ENCODE results near the gene SLC30A2.

SLC30A2 gene

DNA sequence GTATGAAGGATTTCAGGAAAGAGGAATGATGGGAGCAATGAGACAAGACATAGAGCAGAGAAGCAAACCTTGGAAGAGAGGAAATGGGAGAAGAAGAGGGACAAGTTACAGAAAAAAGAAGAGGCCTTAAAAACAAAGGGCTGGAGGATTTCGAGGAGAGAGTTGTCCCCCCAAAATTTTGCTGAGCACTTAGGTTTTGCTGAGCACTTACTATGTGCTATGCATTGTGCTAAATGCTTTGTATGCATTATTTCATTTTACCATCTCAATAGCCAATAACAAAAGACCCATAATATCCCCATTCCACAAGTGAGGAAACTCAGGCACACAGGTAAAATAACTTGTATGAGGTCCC lies 24.0 kb upstream of the SLC30A2 start:
- DNase-seq (ENCODE audit: low read depth): no peak

DNA sequence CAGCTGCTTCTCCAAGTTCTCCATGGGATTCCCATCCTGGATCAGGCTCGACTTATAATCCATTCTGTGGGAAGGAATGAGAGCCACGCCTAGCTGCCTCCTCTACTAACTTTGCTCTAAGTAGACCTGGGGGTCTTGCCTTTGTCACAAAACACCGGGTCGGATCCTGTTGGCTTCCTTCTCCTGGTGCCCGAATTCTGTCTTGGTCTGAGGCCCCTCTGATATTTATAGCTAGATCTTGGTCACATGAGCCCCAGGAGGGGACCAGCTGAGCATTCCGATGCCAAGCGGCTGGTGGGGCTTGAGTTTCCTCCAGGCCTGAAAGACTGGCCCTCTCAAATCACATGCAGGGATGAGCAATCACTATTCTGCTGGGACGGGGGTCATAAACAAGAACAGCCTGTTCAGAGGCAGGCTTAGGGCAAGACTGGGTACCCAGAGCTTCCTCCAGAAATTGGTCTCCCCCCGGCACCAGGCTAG lies 21.6 kb upstream of the SLC30A2 start, which contains the start of gene TRIM63:
Gene TRIM63 (minus strand): TSS at position 199 of the 480 bp plus-strand sequence. CDS start 136 bp downstream, at position 63.
- DNase-seq (ENCODE audit: low read depth): no peak

DNA sequence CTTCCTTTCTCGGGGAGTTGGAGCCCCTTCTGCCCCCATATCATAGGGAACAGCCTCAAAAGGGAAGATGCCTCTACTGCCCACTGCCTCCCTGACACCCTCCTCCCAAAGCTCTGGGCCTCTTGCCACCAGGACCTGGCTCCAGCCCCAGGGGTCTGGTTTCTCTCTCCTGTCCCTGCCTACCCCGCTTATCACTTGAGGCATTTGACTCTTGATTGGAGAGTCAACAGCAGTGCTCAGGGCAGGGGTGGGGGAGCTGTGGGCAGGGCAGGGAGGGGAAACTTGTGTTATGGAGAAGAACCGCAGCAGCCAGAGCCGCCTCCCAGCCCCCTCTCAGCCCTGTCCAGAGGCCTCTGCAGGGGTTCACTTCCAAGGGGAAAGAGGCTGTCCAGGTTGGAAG lies 20.9 kb upstream of the SLC30A2 start:
- DNase-seq (ENCODE audit: low read depth): no peak

DNA sequence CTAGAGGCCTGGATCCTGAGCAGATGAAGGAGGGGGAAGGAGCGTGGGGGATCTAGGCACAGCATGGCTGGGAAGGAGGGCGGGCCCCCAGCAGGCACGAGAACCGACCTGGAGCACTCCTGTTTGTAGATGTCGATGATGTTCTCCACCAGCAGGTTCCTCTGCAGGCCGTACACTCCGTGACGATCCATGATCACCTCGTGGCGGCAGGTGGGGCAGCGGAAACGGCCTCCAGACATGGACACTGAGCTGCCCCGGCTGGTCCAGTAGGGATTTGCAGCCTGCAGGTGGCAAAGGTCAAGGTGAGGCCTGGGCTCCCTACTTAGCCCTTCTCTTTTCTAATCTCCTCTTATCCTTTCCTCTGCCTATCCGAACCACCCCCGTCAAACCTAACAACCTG lies 20.2 kb upstream of the SLC30A2 start:
- DNase-seq (ENCODE audit: low read depth): no peak

DNA sequence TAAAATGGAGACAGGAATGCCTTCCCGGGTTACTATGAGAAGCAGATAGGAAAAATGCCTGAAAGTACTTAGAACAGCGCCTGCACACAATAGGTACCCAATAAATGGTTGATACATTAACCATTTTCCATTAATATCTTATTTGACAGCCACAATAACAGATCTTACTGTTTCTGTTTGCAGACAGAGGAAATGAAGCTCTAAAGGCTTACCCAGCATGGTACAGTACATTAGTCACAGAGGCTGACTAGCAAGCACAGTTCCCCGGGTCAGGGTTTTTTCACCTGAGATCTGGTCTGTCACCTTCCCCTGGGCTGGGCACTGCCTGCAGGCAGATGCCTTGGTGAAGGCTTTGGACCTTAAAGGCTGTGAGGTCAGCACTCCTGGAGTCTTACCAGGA lies 18.6 kb upstream of the SLC30A2 start:
- DNase-seq (ENCODE audit: low read depth): no peak

DNA sequence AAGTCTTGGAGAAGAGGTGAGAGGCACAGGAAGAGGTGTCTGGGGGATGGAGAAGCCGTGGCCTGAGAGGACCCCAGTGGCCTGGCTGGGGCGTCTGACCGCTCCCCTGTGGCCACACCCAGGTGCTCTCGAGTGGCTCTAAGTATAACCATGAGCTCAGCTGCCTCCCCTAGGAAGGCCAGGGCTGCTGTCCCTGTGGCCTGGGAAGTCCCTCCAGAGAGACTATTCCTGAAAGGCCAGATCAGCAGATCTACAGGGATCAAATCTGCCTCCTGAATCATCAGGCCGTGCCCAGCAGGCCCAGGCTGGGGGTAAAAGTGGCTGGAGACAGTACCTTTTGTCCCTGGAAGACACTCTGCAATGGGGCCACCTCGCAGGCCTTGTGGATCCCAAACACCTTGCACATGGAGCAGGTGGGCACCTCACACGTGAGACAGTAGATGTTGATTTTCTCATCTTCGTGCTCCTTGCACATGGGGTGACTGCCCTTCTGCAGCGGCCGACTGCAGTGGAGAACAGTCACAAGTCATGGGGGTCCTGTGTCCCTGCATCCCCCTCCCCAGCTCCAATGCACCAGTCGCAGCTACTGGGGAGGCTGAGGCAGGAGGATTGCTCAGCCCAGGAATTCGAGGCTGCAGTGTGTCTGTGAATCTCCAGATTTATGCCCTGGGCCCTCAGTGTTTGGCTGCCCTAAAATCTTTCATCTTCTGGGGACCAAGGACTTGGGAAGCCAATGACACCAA lies 15.1 kb upstream of the SLC30A2 start:
- DNase-seq (ENCODE audit: low read depth): no peak

DNA sequence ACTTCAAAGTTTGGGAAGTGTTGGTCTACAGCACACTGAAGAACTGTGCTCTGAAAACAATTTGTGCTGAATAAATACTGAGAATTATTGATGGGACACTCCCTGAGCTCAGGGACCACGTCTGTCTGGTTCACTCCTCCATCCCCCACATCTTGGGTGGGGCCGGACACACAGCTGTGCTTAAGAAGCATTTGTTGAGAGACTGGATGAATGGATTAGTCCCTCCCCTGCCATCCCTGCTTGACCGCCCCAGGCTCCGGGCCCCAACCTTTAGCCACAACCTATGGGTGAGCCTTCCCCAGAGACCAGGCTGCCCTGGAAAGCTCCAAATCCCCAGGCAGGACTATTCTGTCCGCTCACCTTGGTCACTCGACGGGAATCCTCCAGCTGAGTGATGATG lies 14.0 kb upstream of the SLC30A2 start:
- DNase-seq (ENCODE audit: low read depth): no peak

DNA sequence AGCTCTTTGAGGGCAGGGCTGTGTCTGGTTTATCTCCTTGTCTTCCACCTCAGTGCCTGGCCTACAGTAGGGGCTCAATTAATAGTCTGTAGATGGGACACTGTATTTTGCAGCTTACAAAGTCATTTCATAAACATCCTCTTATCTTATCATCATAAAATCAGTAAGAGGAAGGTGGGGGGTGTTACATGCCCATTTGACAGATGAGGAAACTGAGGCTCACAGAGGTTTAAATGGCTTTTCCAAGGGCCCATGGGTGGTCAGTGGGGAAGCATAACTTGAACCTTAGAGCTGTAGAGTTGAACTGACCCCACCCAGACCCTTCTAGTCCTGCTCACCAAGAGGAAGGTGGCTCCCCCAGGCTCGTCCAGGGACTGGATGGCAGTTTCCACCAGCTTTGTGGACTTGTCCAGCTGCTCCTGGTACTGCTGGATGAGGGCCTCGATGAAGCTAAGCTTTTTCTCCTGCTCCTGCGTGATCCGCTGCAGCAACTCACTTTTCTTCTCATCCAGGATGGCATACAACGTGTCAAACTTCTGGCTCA lies 12.2 kb upstream of the SLC30A2 start:
- no peak for DNase-seq (ENCODE audit: low read depth)

DNA sequence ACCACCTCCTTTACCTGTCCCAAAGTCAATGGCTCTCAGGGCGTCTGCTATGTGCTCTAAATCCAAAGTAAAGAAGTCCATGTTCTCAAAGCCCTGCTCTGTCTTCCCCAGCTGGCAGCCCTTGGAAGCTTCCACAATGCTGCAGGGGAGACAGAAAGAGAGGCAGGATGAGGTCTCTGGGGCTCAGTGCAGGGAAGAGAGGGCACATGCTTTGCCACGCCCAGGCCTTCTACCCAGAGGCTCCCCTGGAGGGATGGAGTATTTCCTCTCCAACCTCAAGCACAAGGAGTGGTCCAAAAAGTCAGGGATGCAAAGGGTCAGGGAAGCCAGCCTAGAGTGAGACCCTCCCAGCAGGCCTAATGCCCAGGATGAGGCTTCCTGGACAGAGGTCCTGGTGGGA lies 11.3 kb upstream of the SLC30A2 start:
- DNase-seq (ENCODE audit: low read depth): no peak

DNA sequence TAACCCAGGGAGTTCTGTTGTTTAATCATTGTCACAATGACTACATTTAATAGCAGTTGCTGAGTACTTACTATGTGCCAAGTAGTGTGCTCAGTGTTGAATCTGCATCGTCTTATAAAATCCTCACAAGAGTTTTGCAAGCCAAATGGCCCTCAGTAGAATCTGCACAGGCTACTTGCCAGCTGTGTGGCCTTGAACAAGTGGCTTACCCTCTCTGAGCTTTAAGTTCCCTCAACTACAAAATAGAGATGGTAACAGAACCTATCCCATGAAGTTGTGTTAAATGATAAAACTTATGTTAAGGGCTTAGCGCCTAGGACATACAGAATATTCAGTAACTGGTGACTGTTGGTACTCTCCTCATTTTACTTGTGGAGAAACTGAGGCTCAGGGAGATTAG lies 9.1 kb upstream of the SLC30A2 start:
- no peak for DNase-seq (ENCODE audit: low read depth)

DNA sequence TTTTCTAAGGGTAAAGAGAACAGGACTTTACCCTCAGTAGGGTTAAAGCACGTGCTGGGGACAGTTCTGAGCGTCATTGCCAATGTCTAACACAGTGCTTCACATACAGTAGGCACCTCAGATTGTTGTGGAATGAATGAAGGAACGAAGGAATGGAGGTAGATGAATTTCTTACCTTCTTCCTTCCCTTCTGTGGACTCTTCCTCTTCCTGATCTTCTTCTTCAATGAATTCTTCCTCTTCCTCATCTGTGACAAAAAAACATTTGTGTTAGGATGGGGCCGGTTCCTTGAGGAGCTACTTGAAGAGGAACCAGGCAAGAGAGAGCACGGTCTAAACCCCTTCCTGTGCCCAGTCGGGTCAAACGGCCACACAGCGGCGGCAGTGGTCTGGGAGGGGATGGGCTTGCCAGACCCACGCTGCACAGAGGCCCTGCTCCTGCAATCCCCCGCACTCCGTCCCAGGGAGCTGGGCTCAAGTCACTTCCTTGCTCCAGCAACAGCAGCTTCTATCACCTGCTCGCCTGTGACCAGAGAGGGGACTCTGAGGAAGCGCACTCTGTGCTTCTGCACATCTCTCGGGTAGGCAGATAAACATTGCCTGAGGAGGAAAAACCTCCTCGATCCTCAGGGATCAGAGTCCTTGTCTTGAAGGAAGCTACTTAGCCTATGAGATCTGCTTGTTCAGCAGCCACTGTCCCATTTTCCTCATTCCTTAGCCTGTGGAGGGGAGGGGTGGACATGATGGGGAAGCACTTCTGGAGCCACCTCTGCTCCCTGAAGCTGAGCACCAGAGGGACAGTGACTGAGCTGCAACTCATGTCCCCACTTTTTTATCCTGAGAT lies 8.0 kb upstream of the SLC30A2 start:
- no peak for DNase-seq (ENCODE audit: low read depth)

DNA sequence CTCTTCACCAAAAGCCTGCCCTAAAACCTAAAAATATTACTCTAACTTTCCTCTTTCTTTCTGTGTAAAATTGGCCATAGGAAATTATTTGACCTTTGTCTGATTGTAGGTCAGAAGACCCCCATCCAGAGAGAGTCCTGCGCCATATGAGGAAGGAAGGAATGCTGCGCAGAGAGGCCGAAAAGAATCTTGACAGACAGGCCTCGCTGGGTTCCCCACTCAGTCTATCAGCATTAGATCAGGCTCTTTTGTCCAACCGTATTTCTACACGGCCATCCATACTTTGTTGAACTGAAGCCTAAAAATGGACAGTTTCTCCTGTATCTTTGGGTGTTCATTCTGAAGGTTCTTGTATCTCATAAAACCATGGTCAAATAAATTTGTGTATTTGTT lies 4.3 kb upstream of the SLC30A2 start:
- no peak for DNase-seq (ENCODE audit: low read depth)

DNA sequence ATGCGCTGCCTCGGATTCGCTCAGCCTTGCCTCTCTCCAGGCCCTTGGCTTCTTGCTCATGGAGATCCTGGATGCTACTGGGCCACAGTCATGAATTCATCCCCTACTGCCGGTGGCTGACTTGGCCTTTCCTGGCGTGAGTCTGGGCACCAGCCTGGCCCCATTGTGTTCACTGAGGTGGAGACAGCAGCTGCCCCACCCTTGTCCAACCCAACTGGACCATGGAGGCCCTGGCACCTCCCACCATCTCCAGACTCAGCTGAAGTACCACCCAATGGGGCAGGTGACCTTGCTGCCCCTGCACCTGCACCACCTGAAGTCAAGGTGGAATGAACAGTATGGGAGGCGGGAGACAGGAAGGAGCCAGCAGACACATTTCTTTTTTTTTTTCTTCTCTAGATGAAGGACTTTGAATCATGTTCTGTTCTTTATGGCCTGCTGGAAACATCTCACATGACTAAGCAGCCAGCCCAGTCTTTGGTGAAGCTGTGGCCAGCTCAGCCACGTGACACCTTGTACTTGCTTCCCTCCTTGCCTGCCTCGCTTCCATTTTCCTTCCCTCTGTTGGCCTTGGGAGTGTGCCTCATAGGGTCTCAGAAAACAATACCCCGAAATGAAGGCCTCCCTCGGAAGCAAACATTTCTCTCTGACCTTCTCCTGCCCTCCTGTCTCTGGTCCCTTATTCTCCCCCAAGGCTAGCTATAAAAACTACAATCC lies 3.8 kb upstream of the SLC30A2 start:
- DNase-seq (ENCODE audit: low read depth): peak; percentile 36

DNA sequence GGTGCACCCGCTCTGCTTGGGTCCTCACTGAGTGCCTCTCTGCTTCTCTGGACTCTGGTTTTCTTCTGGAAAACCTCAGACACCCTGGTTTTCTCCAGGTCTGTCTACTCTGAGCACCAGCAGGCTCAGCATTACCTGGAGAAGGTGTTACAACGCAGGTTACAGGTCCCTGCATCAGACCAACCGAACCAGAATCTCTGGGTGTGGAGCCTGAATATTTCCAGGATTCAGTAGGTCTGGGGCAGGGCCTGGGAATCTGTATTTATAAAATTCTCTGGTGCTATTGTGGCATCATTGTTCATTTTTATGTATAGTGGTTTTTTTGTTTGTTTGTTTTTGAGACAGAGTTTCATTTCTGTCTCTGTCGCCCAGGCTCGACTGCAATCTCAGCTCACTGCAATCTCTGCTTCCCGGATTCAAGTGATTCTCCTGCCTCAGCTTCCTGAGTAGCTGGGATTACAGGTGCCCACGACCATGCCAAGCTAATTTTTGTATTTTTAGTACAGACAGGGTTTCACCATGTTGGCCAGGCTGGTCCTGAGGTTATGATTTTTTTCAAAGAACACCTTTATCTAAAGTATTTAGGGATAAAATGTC lies 1.5 kb upstream of the SLC30A2 start:
- no peak for DNase-seq (ENCODE audit: low read depth)

DNA sequence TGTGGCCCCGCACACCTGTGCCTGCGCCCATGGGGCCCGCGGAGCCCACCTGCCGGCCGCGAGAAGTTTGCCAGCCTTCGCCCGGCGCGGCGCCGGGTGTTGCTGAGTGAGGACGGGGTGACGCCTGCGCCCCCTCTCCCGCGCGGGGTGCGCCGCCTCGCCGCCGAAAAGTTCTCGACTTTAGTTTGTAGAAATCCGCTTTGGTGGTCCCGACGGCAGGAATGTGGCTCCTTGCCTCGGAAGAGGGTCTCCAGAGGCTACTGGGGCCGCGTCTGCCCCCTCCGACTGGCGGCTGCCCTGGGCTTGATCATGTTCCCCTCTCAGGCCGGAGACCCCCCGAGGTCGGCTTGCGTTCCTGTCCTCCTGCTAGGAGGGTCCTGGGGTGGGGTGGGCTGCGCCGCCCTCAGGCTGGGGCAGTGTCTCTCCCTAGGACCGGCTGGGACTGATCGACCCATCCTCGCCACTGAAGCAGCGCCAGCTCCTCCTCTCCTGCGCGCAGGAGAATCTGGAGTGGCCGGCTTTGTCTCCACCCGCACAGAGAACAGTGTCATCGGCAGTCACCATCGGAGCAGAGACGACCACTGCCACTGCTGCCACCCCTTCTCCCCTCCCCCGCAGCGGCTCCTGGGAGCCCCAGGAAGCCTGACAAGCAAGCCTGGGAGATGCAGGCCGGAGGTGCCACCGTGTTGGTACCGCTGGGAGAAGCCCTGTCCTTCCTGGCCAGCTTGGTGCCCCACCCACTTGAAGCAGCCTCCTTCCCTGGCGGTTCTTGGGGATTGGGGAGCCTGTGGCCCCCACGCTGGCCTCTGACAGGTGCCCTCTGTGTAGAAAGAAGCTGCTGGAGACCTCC lies 553 bp upstream of the SLC30A2 start:
- no peak for DNase-seq (ENCODE audit: low read depth)

DNA sequence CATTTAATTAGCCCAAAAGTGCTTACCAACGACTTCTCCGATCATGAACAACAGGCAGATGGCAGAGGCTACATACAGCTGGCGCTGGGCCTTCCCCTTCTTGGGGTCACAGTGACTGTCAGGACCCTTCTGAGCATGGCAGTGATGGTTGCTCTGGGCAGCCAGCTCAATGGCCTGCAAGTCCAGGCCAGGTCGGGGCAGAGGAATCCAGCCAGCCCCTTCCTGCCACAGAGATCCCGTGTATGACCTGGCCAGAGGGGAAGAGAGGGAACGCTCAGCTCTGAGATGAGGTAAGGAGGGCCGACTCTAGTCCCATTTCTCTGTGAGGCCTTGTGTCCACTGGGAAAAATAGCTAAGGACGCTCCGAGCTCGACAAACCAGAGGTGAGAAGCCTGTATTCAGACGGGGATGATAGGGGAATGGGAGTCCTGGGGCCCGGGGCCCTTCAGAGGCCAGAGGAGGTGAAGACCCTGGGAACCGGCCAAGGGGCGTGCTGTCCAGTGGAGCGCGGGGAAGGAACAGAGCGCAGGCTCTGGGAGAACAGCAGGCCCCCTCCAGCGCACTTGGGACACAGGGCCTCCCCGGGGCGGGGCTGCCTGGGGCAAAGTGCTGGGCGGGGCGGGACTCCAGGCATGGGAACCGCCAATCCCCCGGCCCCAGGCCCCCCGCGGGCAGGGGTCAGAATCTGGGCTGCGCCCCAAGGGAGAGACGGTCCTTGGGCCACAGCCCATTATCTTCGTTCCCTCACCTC lies 772 bp downstream of the SLC30A2 start:
- DNase-seq (ENCODE audit: low read depth): no peak

DNA sequence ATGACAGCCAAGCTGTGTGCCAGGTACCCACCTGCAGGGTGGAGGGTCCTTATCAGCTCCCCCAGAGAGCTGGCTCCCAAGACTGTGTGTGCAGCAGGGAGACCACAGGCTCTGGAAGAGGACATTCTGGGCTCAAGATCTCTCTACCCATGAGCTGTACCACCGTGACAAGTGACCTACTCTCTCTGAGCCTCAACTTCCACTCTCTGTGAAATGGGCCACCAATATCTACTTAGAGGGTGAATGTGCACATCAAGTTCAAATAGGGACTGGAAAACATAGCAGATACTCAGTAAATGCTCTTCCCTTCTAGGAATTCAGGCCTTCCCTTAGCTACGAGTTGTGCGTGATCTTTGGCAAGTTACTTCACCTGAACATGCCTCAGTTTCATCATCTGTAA lies 1.5 kb downstream of the SLC30A2 start:
- no peak for DNase-seq (ENCODE audit: low read depth)

DNA sequence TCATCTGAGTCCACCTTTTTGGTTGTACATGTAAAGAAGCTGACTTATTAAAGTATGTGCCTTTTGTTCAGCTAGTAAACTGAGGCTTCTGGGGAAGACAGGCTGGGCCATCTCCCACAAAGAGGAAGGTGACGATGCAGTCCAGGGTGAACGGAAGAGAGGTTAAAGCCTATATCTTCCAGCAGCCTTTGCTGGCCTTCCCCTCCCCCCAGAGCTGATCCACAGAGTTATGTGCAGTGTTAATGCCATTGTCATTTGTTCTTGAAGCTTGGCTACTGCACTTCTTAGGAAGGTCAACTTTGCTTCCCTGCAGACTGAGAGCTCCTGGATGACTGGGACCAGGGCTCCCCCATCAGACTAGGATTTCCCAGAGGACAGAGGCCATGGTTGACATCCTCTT lies 2.2 kb downstream of the SLC30A2 start:
- DNase-seq (ENCODE audit: low read depth): no peak

DNA sequence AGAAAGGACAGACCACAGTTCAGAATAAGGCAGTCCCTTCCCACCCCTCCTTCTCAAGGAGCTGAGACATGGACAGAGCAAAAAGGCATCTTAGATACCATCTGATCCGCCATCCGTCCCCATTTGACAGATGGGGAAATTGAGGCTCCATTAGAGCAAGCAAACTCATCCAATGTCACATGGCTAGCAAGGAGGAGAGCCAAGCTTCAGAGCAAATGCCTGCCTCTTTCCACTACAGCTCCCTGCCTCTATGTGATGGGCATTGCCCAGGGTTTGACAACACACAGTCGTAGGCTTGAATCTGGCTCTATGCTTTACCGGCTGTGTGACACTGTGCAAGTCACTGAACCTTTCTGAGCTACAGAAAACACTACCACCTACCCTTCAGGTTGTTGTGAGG lies 3.9 kb downstream of the SLC30A2 start:
- DNase-seq (ENCODE audit: low read depth): no peak

DNA sequence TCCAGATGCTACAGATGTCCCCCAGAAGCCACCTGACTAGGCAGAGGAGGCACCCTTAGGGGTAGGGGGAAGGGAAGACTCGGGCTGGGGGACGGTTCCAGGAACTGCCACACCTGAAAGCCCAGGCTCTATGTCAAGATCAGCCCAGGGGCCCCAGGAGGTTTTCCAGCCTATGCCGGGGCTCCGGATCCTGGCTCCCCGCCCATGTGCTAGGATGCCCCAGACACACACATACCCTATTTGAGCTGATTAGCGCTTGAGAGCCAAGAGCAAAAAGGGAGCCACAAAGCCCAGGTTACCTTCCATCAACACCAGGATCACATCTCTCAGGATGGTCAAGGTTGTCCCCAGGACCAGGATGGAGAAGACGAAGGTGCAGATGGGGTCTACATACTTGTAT lies 4.5 kb downstream of the SLC30A2 start:
- no peak for DNase-seq (ENCODE audit: low read depth)
